ENCODE measurements around the gene LIME1. TPM values are rescaled to one million over a fixed set of nuclear protein-coding genes. Genes with fewer than 3 reads are reported as not detected.

Gene LIME1
- total RNA-seq, 3 donors from 2014 or later: 7.1 to 10.4 (median 9.3) TPM

- H3K4me1 Mint-ChIP-seq (ENCODE audit: low read depth): peaks cover 2% of the 10 kb centered on the region
- H3K27me3 Mint-ChIP-seq (ENCODE audit: low read depth): peaks cover 3% of the 10 kb centered on the region
- no peak overlapping the region for H3K4me3 Mint-ChIP-seq
- DNase-seq (no peak), ATAC-seq (no peak)
- H3K36me3 Mint-ChIP-seq (ENCODE audit: insufficient read depth): no peaks in the 10 kb centered on the region
- H3K9me3 Mint-ChIP-seq: no peaks in the 10 kb centered on the region
Measured at GRCh38 chr20:63787749-63788148, 51.3 kb downstream of the LIME1 start.

Other genes starting within 250 kb of the LIME1 start
- gene EEF1A2, start 237.6 kb upstream of the LIME1 start, total RNA-seq: under 1 TPM; 0.63 to 0.96 (median 0.74) TPM
- gene PPDPF, start 215.9 kb upstream of the LIME1 start, total RNA-seq: 100 to 1,000 TPM; 137 to 171 (median 165) TPM
- gene PTK6, start 199.3 kb upstream of the LIME1 start, total RNA-seq: under 1 TPM; 0.13 to 0.21 (median 0.16) TPM
- gene SRMS, start 188.9 kb upstream of the LIME1 start, total RNA-seq: not detected
- under 1 TPM; 0.13 to 0.19 (median 0.18) TPM for gene FNDC11, start 182.5 kb upstream of the LIME1 start, total RNA-seq
- gene HELZ2, start 162.4 kb upstream of the LIME1 start, total RNA-seq: 10 to 100 TPM in 1 of 3 donors, 1 to 10 TPM in 2; 7.4 to 11.9 (median 7.8) TPM
- gene GMEB2, start 109.6 kb upstream of the LIME1 start, total RNA-seq: 10 to 100 TPM; 14.6 to 16.1 (median 15.1) TPM
- 10 to 100 TPM; 11.4 to 16.2 (median 12.4) TPM for gene STMN3, start 83.2 kb upstream of the LIME1 start, total RNA-seq
- 10 to 100 TPM; 50.6 to 67.7 (median 62.3) TPM for gene RTEL1, start 78.4 kb upstream of the LIME1 start, total RNA-seq
- gene TNFRSF6B, start 40.0 kb upstream of the LIME1 start, total RNA-seq: under 1 TPM in 1 of 3 donors, not detected in 2; 0.47 TPM
- gene ARFRP1, start 28.7 kb upstream of the LIME1 start, total RNA-seq: 10 to 100 TPM; 62.1 to 67.1 (median 63.5) TPM
- gene ZGPAT, start 28.6 kb upstream of the LIME1 start, total RNA-seq: 10 to 100 TPM; 38.1 to 43.9 (median 42.0) TPM
- gene SLC2A4RG, start 3.1 kb downstream of the LIME1 start, total RNA-seq: 10 to 100 TPM; 17.2 to 18.1 (median 17.3) TPM
- gene ZBTB46, start 94.6 kb downstream of the LIME1 start, total RNA-seq: 1 to 10 TPM in 2 of 3 donors, under 1 TPM in 1; 0.89 to 3.8 (median 2.2) TPM
- gene ABHD16B, start 124.8 kb downstream of the LIME1 start, total RNA-seq: not detected
- 10 to 100 TPM; 87.4 to 95.0 (median 89.3) TPM for gene TPD52L2, start 128.6 kb downstream of the LIME1 start, total RNA-seq
- gene DNAJC5, start 158.5 kb downstream of the LIME1 start, total RNA-seq: 10 to 100 TPM; 37.2 to 38.5 (median 37.8) TPM
- 10 to 100 TPM; 48.8 to 59.4 (median 56.6) TPM for gene UCKL1, start 219.8 kb downstream of the LIME1 start, total RNA-seq
- 10 to 100 TPM; 19.8 to 21.0 (median 20.2) TPM for gene ZNF512B, start 233.3 kb downstream of the LIME1 start, total RNA-seq
- 10 to 100 TPM; 14.6 to 17.4 (median 16.8) TPM for gene SAMD10, start 243.0 kb downstream of the LIME1 start, total RNA-seq
- gene PRPF6, start 244.5 kb downstream of the LIME1 start, total RNA-seq: 100 to 1,000 TPM in 1 of 3 donors, 10 to 100 TPM in 2; 95.9 to 101 (median 98.7) TPM